HCT116 (cell line): ENCODE measurements around the gene PTCD3. TPM values are rescaled to one million over a fixed set of nuclear protein-coding genes. Genes with fewer than 3 reads are reported as not detected.

Experiments used
- ATAC-seq: fragments of 200-7000 bp; cut with Tn5 transposase; 2 replicates; pipeline ENCODE4 v1.9.1; 2020; ENCODE audit warnings: mild to moderate bottlenecking, moderate library complexity
- BruUV-seq: library from RNA; stranded (reverse); fragments of 400-500 nt; replicated peaks from 2 replicates; lab custom pipeline; 2021; lab: Mats Ljungman, UMichigan
- CTCF ChIA-PET: fragments of 300-600 bp; sonication (Branson Sonifier 250); formaldehyde crosslinking; loops from one replicate; lab custom pipeline; 2021; ENCODE audit warnings: antibody characterized with exemption; lab: Charles Lee
- POLR2A ChIA-PET: fragments of 300-600, 350-600 bp; sonication (Branson Sonifier 250); formaldehyde crosslinking; loops from one replicate; lab custom pipeline; 2021; ENCODE audit warnings: antibody characterized with exemption; lab: Charles Lee
- RAD21 ChIA-PET, 2 experiments: fragments of 300-600 bp; sonication (Branson Sonifier 250); formaldehyde crosslinking; loops; one replicate each; lab custom pipeline; 2023; ENCODE audit warnings: low total read pairs in 2 of 2; ENCODE audit not compliant: uncharacterized antibody in 2 of 2, unreplicated experiment in 2 of 2, low non-redundant PET in 1 of 2; lab: Charles Lee
- DNase-seq: peaks from one replicate; pipeline ENCODE4 v3.0.0-alpha.2; 2010; ENCODE audit warnings: low read depth, low spot score
- H2AFZ ChIP-seq: fragments of 200-600 bp; shearing (Covaris generic), sonication (generic); 2 replicates; pipeline ENCODE4 v1.6.1; 2017; ENCODE audit warnings: low read depth, mixed run types, mixed read lengths, antibody characterized with exemption, low read length; ENCODE audit not compliant: poor library complexity, severe bottlenecking
- H3K27ac ChIP-seq: 2 replicates; pipeline ENCODE4 v1.5.1; 2012; ENCODE audit warnings: low read depth, low read length
- H3K27me3 ChIP-seq: fragments of 200-600 bp; sonication (generic); 2 replicates; pipeline ENCODE4 v1.6.1; 2016; ENCODE audit warnings: mixed run types, low read length, mixed read lengths; ENCODE audit not compliant: insufficient read depth
- H3K36me3 ChIP-seq, 2 experiments: fragments of 200-500 bp in 1 of 2; fragments of 200-600 bp in 1 of 2; sonication (Bioruptor generic) in 1 of 2; sonication (generic) in 1 of 2; 2 replicates each; pipeline versions ENCODE4 v1.5.1 to v1.6.1; 2014 to 2016; ENCODE audit warnings: low read length in 2 of 2, inconsistent platforms in 1 of 2, mixed read lengths in 1 of 2, mixed run types in 1 of 2; ENCODE audit not compliant: insufficient read depth in 2 of 2, control insufficient read depth in 1 of 2
- H3K4me1 ChIP-seq, 2 experiments: fragments of 200-600 bp in 1 of 2; sonication (generic) in 1 of 2; 2 replicates each; pipeline versions ENCODE4 v1.5.1 to v1.6.1; 2012 to 2017; ENCODE audit warnings: low read length in 2 of 2, inconsistent platforms in 1 of 2, mild to moderate bottlenecking in 1 of 2, mixed read lengths in 1 of 2, mixed run types in 1 of 2, moderate library complexity in 1 of 2; ENCODE audit not compliant: insufficient read depth in 2 of 2, control insufficient read depth in 1 of 2
- H3K4me2 ChIP-seq: fragments of 200-600 bp; sonication (generic); 2 replicates; pipeline ENCODE4 v1.6.1; 2017; ENCODE audit warnings: mixed run types, low read length, mixed read lengths
- H3K4me3 ChIP-seq, 2 experiments: fragments of 200-600 bp in 1 of 2; sonication (generic) in 1 of 2; replicated peaks in 1 of 2; 2 replicates each; pipeline ENCODE4 v1.5.1; 2011 to 2016; ENCODE audit warnings: low read length in 2 of 2, control low read depth in 1 of 2, low read depth in 1 of 2, mild to moderate bottlenecking in 1 of 2, mixed read lengths in 1 of 2, mixed run types in 1 of 2
- H3K79me2 ChIP-seq: fragments of 200-600 bp; sonication (generic); 2 replicates; pipeline ENCODE4 v1.6.1; 2017; ENCODE audit warnings: mild to moderate bottlenecking, mixed run types, low read length, moderate library complexity, mixed read lengths; ENCODE audit not compliant: insufficient read depth
- H3K9ac ChIP-seq: fragments of 200-600 bp; sonication (generic); 2 replicates; pipeline ENCODE4 v1.6.1; 2016; ENCODE audit warnings: low read length, mixed read lengths
- H3K9me2 ChIP-seq: fragments of 200-600 bp; sonication (generic), shearing (Covaris generic); 2 replicates; pipeline ENCODE4 v1.6.1; 2017; ENCODE audit warnings: mixed run types, mild to moderate bottlenecking, moderate library complexity; ENCODE audit not compliant: insufficient read depth
- H3K9me3 ChIP-seq, 2 experiments: fragments of 200-500 bp in 1 of 2; fragments of 200-600 bp in 1 of 2; sonication (Bioruptor generic) in 1 of 2; sonication (generic) in 1 of 2; 2 replicates each; pipeline ENCODE4 v1.6.1; 2014 to 2017; ENCODE audit warnings: low read length in 2 of 2, mixed read lengths in 2 of 2, inconsistent platforms in 1 of 2, low read depth in 1 of 2, mild to moderate bottlenecking in 1 of 2, mixed run types in 1 of 2, moderate library complexity in 1 of 2; ENCODE audit not compliant: control insufficient read depth in 1 of 2, insufficient read depth in 1 of 2
- H4K20me1 ChIP-seq: fragments of 200-600 bp; sonication (generic), shearing (Covaris generic); 2 replicates; pipeline ENCODE4 v1.6.1; 2017; ENCODE audit warnings: mixed run types, mild to moderate bottlenecking, moderate library complexity; ENCODE audit not compliant: insufficient read depth
- CBX3 ChIP-seq: IDR thresholded peaks from 2 replicates; pipeline ENCODE4 v1.6.1; 2012; ENCODE audit warnings: low read depth
- CEBPB ChIP-seq: IDR thresholded peaks from 2 replicates; pipeline ENCODE4 v1.6.1; 2012; ENCODE audit warnings: low read depth
- EGR1 ChIP-seq: IDR thresholded peaks from 2 replicates; pipeline ENCODE4 v1.6.1; 2012; ENCODE audit warnings: low read depth
- ELF1 ChIP-seq: IDR thresholded peaks from 2 replicates; pipeline ENCODE4 v1.6.1; 2012; ENCODE audit warnings: low read depth, borderline replicate concordance
- EZH2 ChIP-seq: fragments of 200-600 bp; sonication (generic); IDR thresholded peaks from 2 replicates; pipeline ENCODE4 v1.6.1; 2017; ENCODE audit warnings: antibody characterized with exemption, mixed run types
- EZH2phosphoT487 ChIP-seq: fragments of 200-600 bp; IDR thresholded peaks from 2 replicates; pipeline ENCODE4 v1.6.1; 2018; ENCODE audit warnings: antibody characterized with exemption, borderline replicate concordance
- FOSL1 ChIP-seq: IDR thresholded peaks from 2 replicates; pipeline ENCODE4 v1.6.1; 2012; ENCODE audit warnings: low read depth
- JUND ChIP-seq: IDR thresholded peaks from 2 replicates; pipeline ENCODE4 v1.6.1; 2012
- POLR2A ChIP-seq: IDR thresholded peaks from 2 replicates; pipeline ENCODE4 v1.7.0; 2011; ENCODE audit warnings: borderline replicate concordance; ENCODE audit not compliant: insufficient read depth, insufficient read length; ENCODE audit errors: extremely low read depth
- POLR2AphosphoS5 ChIP-seq: IDR thresholded peaks from 2 replicates; pipeline ENCODE4 v1.6.1; 2011; ENCODE audit warnings: mild to moderate bottlenecking, low read depth, low read length, moderate library complexity
- SP1 ChIP-seq: IDR thresholded peaks from 2 replicates; pipeline ENCODE4 v1.6.1; 2012; ENCODE audit warnings: low read depth
- TCF7L2 ChIP-seq: IDR thresholded peaks from 2 replicates; pipeline ENCODE4 v1.7.0; 2011; ENCODE audit warnings: borderline replicate concordance, inconsistent platforms; ENCODE audit not compliant: insufficient read depth, insufficient read length; ENCODE audit errors: extremely low read depth
- YY1 ChIP-seq: IDR thresholded peaks from 2 replicates; pipeline ENCODE4 v1.6.1; 2011; ENCODE audit warnings: low read length, low read depth, moderate library complexity, mild to moderate bottlenecking; ENCODE audit not compliant: insufficient replicate concordance; ENCODE audit errors: extremely low read depth
- ZFX ChIP-seq: fragments of 450-650 bp; IDR thresholded peaks from 2 replicates; pipeline ENCODE4 v1.6.1; 2017
- ZNF274 ChIP-seq: fragments of 200-500 bp; sonication (Bioruptor generic); IDR thresholded peaks from 2 replicates; pipeline ENCODE4 v1.6.1; 2014; ENCODE audit warnings: mild to moderate bottlenecking, low read depth, low read length, inconsistent platforms
- intact Hi-C: fragments of 100-400 bp; cut with micrococcal nuclease; formaldehyde crosslinking; loops from 2 replicates; pipeline ENCODE4 v1.10.0; 2022
- total RNA-seq: library from RNA; stranded (reverse); gene quantifications from one replicate; pipeline ENCODE4 v1.2.1, GENCODE V29; 2021; ENCODE audit not compliant: unreplicated experiment
- TF ChIP-seq, protein P1 (sequence below): IDR thresholded peaks from 2 replicates; pipeline ENCODE4 v1.6.1; 2012
- TF ChIP-seq, protein P2 (sequence below): IDR thresholded peaks from 2 replicates; pipeline ENCODE4 v1.6.1; 2011; ENCODE audit warnings: mild to moderate bottlenecking, low read length, moderate library complexity; ENCODE audit not compliant: insufficient replicate concordance; ENCODE audit errors: extremely low read depth
- TF ChIP-seq, protein P3 (sequence below): IDR thresholded peaks from 2 replicates; pipeline ENCODE4 v1.6.1; 2012
- TF ChIP-seq, protein P4 (sequence below), 3 experiments: fragments of 200-600 bp in 1 of 3; sonication (generic) in 1 of 3; IDR thresholded peaks in 2 of 3; conservative IDR thresholded peaks in 1 of 3; 2 replicates each; pipeline ENCODE4 v1.5.1; 2012 to 2017; ENCODE audit warnings: low read depth in 2 of 3, low read length in 2 of 3, antibody characterized with exemption in 1 of 3, borderline replicate concordance in 1 of 3, control low read depth in 1 of 3, mild to moderate bottlenecking in 1 of 3, mixed read lengths in 1 of 3, mixed run types in 1 of 3, moderate library complexity in 1 of 3; ENCODE audit not compliant: insufficient read depth in 1 of 3
- TF ChIP-seq, protein P5 (sequence below): IDR thresholded peaks from 2 replicates; pipeline ENCODE4 v1.6.1; 2012; ENCODE audit warnings: low read depth

Gene PTCD3
- total RNA-seq, 1 experiment from 2014 or later, result 154 TPM

DNA sequence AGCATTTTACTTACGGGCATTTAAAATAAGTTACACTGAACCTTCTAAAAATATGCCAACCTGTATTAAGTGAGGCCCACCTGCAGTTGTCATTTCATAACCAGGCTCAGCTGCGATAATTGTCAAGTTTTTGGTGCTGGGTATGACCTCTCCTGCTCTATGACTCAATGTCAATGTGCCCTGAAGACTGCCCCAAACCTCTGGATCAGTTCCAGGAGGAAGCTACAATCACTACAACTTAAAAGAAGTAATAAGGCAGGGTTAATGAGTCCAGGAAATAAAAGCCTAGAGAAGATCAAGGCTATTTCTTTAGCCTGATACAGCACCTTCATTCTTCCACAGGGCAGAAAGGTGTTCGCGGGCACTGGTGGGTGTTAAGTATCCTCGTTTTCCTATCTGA lies 23.3 kb upstream of the PTCD3 start:
- Histone ChIP-seq H3K9ac (no peak overlapping the region), H3K4me1 (no peaks in the 10 kb centered on the region), H3K27ac (no peak overlapping the region), H4K20me1 (no peaks in the 10 kb centered on the region), H3K79me2 (0 out of 2 replicates have a peak, but pooled peaks cover 6% of the 10 kb centered on the region), H3K36me3 (peaks cover 26 to 46% of the 10 kb centered on the region in 2 experiments), H3K9me2 (no peaks in the 10 kb centered on the region), H3K27me3 (no peaks in the 10 kb centered on the region), H3K9me3 (no peaks in the 10 kb centered on the region), H2AFZ (no peak overlapping the region), H3K4me3 (no peak overlapping the region), H3K4me2 (no peak overlapping the region)
- intact Hi-C loops, result loop anchor here (10.0 kb wide), 1 partner anchor 358 kb away; no protein-coding TSS in a partner anchor
- no TSS peak for BruUV-seq
- POLR2A ChIA-PET, result no interaction called here
- CTCF ChIA-PET, result interaction anchor here (6.7 kb wide), 1 partner anchor 255 kb away, joined by 95 read pairs; no protein-coding TSS in a partner anchor
- no peak for DNase-seq
- no peak for ATAC-seq
- RAD21 ChIA-PET, result no interaction called here
- TF ChIP-seq, protein P1, sequence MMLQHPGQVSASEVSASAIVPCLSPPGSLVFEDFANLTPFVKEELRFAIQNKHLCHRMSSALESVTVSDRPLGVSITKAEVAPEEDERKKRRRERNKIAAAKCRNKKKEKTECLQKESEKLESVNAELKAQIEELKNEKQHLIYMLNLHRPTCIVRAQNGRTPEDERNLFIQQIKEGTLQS, result no peak
- TF ChIP-seq POLR2AphosphoS5, result no peak
- TF ChIP-seq, protein P2, sequence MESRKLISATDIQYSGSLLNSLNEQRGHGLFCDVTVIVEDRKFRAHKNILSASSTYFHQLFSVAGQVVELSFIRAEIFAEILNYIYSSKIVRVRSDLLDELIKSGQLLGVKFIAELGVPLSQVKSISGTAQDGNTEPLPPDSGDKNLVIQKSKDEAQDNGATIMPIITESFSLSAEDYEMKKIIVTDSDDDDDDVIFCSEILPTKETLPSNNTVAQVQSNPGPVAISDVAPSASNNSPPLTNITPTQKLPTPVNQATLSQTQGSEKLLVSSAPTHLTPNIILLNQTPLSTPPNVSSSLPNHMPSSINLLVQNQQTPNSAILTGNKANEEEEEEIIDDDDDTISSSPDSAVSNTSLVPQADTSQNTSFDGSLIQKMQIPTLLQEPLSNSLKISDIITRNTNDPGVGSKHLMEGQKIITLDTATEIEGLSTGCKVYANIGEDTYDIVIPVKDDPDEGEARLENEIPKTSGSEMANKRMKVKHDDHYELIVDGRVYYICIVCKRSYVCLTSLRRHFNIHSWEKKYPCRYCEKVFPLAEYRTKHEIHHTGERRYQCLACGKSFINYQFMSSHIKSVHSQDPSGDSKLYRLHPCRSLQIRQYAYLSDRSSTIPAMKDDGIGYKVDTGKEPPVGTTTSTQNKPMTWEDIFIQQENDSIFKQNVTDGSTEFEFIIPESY, result no peak
- no peak for TF ChIP-seq SP1
- no peak for TF ChIP-seq FOSL1
- TF ChIP-seq ZFX, result no peak
- TF ChIP-seq, protein P3, sequence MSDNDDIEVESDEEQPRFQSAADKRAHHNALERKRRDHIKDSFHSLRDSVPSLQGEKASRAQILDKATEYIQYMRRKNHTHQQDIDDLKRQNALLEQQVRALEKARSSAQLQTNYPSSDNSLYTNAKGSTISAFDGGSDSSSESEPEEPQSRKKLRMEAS, result no peak
- TF ChIP-seq JUND, result no peak
- TF ChIP-seq YY1, result no peak
- no peak for TF ChIP-seq EGR1
- no peak for TF ChIP-seq ELF1
- TF ChIP-seq ZNF274, result no peak
- TF ChIP-seq EZH2, result no peak
- no peak for TF ChIP-seq CBX3
- no peak for TF ChIP-seq CEBPB
- TF ChIP-seq EZH2phosphoT487, result no peak
- no peak for TF ChIP-seq POLR2A
- TF ChIP-seq, protein P4, sequence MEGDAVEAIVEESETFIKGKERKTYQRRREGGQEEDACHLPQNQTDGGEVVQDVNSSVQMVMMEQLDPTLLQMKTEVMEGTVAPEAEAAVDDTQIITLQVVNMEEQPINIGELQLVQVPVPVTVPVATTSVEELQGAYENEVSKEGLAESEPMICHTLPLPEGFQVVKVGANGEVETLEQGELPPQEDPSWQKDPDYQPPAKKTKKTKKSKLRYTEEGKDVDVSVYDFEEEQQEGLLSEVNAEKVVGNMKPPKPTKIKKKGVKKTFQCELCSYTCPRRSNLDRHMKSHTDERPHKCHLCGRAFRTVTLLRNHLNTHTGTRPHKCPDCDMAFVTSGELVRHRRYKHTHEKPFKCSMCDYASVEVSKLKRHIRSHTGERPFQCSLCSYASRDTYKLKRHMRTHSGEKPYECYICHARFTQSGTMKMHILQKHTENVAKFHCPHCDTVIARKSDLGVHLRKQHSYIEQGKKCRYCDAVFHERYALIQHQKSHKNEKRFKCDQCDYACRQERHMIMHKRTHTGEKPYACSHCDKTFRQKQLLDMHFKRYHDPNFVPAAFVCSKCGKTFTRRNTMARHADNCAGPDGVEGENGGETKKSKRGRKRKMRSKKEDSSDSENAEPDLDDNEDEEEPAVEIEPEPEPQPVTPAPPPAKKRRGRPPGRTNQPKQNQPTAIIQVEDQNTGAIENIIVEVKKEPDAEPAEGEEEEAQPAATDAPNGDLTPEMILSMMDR (IDR thresholded peaks at IDR 0.05 in 2 of 3, conservative IDR thresholded peaks at IDR 0.05 in 1 of 3; ENCODE audit: borderline replicate concordance in 1 of 3, insufficient read depth in 1 of 3, low read depth in 2 of 3, low read length in 2 of 3), result no peak
- no peak for TF ChIP-seq TCF7L2
- TF ChIP-seq, protein P5, sequence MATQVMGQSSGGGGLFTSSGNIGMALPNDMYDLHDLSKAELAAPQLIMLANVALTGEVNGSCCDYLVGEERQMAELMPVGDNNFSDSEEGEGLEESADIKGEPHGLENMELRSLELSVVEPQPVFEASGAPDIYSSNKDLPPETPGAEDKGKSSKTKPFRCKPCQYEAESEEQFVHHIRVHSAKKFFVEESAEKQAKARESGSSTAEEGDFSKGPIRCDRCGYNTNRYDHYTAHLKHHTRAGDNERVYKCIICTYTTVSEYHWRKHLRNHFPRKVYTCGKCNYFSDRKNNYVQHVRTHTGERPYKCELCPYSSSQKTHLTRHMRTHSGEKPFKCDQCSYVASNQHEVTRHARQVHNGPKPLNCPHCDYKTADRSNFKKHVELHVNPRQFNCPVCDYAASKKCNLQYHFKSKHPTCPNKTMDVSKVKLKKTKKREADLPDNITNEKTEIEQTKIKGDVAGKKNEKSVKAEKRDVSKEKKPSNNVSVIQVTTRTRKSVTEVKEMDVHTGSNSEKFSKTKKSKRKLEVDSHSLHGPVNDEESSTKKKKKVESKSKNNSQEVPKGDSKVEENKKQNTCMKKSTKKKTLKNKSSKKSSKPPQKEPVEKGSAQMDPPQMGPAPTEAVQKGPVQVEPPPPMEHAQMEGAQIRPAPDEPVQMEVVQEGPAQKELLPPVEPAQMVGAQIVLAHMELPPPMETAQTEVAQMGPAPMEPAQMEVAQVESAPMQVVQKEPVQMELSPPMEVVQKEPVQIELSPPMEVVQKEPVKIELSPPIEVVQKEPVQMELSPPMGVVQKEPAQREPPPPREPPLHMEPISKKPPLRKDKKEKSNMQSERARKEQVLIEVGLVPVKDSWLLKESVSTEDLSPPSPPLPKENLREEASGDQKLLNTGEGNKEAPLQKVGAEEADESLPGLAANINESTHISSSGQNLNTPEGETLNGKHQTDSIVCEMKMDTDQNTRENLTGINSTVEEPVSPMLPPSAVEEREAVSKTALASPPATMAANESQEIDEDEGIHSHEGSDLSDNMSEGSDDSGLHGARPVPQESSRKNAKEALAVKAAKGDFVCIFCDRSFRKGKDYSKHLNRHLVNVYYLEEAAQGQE, result no peak
